SW 1271 (cell line): ENCODE results near the gene RMI1.

Experiments
- DNase-seq, 2 experiments: peaks; one replicate each; lab custom pipeline; 2025; lab: John Stamatoyannopoulos, UW

The RMI1 gene

GRCh38 chr9:83969602-83970001, 11.0 kb upstream of the RMI1 start:
- DNase-seq: no peak

- DNase-seq: no peak
These were observed 9.1 kb upstream of the RMI1 start for GRCh38 chr9:83971485-83971884.

GRCh38 chr9:83972286-83972685, 8.3 kb upstream of the RMI1 start:
- DNase-seq: no peak

- no peak for DNase-seq
These were observed 5.3 kb upstream of the RMI1 start for GRCh38 chr9:83975300-83975699.

- DNase-seq: no peak
These were observed 4.2 kb upstream of the RMI1 start for GRCh38 chr9:83976372-83976771.

GRCh38 chr9:83977196-83977595, 3.4 kb upstream of the RMI1 start:
- no peak for DNase-seq

- DNase-seq: peak; percentile 34 to 81
These were observed 1.4 kb upstream of the RMI1 start for GRCh38 chr9:83978992-83979811.

- DNase-seq: peak; percentile 90 to 95
These were observed 702 bp upstream of the RMI1 start, which contains the start of gene HNRNPK for GRCh38 chr9:83979812-83980394. Gene HNRNPK, minus strand, starts transcription at chr9:83980215. Its CDS starts 1,963 bp downstream, at chr9:83978252.

- DNase-seq: peak; percentile 47 to 60
These were observed 694 bp downstream of the RMI1 start for GRCh38 chr9:83981126-83981871.

- DNase-seq: no peak
These were observed 5.6 kb downstream of the RMI1 start for GRCh38 chr9:83986195-83986594.

- DNase-seq: peak in 1 of 2 experiments; percentile 47
These were observed 6.3 kb downstream of the RMI1 start for GRCh38 chr9:83986765-83987401.

GRCh38 chr9:83987402-83987791, 6.8 kb downstream of the RMI1 start:
- DNase-seq: no peak

- no peak for DNase-seq
These were observed 7.8 kb downstream of the RMI1 start for GRCh38 chr9:83988411-83988810.

GRCh38 chr9:83991355-83991754, 10.8 kb downstream of the RMI1 start:
- no peak for DNase-seq

GRCh38 chr9:83992407-83992806, 11.8 kb downstream of the RMI1 start:
- DNase-seq: no peak

- no peak for DNase-seq
These were observed 12.3 kb downstream of the RMI1 start for GRCh38 chr9:83992901-83993300.

GRCh38 chr9:83996126-83996525, 15.5 kb downstream of the RMI1 start:
- no peak for DNase-seq

- no peak for DNase-seq
These were observed 18.7 kb downstream of the RMI1 start for GRCh38 chr9:83999141-83999918.

- DNase-seq: no peak
These were observed 19.6 kb downstream of the RMI1 start for GRCh38 chr9:84000186-84000585.

- no peak for DNase-seq
These were observed 21.0 kb downstream of the RMI1 start for GRCh38 chr9:84001621-84002020.

- DNase-seq: no peak
These were observed 21.7 kb downstream of the RMI1 start for GRCh38 chr9:84002344-84002743.

- DNase-seq: no peak
These were observed 22.6 kb downstream of the RMI1 start for GRCh38 chr9:84003246-84003645.
